IPS-18c (cell line): ENCODE data around the gene SP140L.
"Not testable (repeated sequence)": the region's sequence is repeated elsewhere in the genome, so short reads cannot be mapped to it uniquely, and the experiment has no call there.

ENCODE experiments used
- H3K4me3 ChIP-seq: 2 replicates; pipeline ENCODE4 v1.7.0; 2013; ENCODE audit warnings: low read depth, mild to moderate bottlenecking, low read length, moderate library complexity; ENCODE audit not compliant: insufficient read depth
- H3K9me3 ChIP-seq: one replicate; pipeline ENCODE4 v1.6.1; 2013; ENCODE audit warnings: mild to moderate bottlenecking, low read length, moderate library complexity; ENCODE audit not compliant: control insufficient read depth, insufficient read depth

SP140L gene

DNA sequence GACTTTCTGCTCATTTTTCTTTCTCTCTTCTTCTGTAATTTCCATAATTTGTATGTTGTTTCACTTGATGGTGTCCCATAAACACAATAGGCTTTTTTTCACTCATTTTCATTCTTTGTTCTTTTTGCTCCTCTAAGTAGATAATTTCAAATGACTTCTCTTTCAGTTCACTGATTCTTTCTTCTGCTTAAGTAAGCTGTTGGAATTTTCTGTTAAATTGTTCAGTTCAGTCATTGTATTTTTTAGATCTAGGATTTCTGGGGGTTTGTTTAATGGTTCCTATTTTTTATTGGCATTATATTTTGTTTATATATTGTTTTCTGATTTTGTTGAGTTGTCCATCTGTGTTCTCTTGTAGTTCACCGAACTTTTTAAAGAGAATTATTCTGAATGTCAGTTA lies 19.5 kb downstream of the SP140L start:
- no peak overlapping the region for H3K4me3 ChIP-seq
- no peaks in the 10 kb centered on the region for H3K9me3 ChIP-seq

DNA sequence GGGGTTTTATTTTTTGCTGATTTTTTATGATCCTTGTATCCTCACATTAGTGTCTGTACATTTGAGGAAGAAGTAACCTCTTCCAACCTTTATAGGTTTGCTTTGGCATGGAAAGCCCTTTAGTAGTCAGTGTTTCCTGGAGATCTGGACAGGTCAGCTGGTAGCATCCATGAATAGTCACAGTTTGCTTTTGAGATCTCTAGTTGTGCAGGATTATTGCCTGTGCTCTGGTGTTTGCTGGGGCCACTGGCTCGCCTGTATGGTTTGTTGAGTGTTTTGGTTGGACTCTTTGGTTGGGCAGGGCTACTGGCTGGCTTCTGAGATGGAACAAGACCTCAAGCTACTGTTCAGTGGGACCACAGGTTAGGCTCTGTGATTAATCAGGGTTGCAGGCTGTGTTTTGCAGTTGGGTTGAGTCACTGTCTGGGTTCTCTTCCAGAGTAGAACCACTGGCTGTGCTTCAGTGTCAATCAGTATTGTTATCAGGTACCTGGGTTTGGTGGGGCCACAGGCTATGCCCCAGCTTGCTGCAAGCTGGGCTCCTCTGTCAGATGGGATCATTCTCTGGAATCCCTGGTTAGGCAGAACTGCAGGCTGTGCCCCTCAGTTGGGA lies 20.0 kb downstream of the SP140L start:
- no peaks in the 10 kb centered on the region for H3K9me3 ChIP-seq
- no peak overlapping the region for H3K4me3 ChIP-seq

DNA sequence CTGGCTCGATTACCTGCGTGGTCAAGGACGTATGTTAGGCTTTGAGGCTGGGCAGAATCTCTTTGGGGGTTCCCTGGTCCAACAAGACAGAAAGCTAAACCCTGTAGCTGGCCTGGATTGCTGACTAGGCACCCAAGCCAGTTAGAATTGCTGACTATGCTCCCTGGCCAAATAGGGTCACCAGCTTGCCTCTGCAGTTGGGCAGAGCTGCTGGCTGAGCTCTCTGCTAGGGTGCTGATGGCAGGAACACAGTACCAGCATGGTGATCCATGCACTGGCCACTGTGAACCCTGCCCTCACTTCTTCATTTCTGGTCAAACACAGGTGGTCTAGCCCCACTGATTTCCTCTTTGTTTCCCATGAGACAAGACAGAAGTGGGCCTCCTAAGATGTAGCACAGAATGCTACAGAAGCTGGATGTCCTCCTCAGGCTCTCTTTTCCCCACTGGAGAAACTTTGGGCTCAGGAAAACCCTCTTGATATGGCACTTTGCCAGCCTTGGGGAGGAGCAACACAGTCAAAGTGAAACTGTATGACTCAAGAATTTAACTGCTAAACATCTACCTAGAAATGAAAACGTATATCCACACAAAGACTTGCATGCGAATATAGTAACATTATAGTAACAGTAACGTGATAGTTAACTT lies 20.8 kb downstream of the SP140L start:
- H3K9me3 ChIP-seq: no peaks in the 10 kb centered on the region

DNA sequence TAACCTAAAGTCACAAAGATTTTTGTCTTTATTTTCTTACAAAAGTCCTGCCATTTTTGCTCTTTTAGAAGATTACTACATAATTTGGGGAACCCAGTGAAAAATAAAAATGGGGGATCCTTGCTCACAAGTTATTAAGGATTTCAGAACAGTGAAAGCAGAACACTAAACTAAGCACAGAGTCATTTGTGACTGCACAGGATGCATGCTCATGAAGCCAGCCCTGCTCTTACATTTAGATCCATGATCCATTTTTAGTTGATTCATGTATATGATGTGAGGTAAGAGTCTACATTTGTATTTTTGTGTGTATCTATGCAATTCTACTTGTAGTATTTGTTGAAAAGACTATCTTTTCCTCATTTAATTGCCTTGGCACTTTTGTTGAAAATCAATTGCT lies 21.8 kb downstream of the SP140L start:
- no peaks in the 10 kb centered on the region for H3K9me3 ChIP-seq
- H3K4me3 ChIP-seq: no peak overlapping the region

More for the DNA sequence above, 20.8 kb downstream of the SP140L start:
- no peak overlapping the region for H3K4me3 ChIP-seq

DNA sequence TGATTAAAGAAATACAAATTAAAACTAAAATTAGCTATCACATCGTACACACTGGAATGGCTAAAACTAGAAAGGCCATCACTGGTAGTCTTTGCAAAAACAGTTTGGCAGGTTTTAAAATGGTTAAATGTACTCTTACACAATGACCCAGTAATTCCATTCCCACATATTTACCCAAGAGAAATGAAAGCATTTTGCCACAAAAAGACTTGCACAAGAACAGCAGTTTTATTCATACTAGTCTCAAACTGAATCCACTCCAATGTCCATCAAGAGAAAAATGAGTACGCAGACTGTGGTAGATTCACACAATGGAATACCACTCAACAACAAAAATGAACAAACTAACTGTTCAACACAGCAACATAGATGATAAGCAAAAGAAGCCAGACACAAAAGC lies 29.1 kb downstream of the SP140L start:
- Histone ChIP-seq H3K9me3 (no peaks in the 10 kb centered on the region), H3K4me3 (no peak overlapping the region)

DNA sequence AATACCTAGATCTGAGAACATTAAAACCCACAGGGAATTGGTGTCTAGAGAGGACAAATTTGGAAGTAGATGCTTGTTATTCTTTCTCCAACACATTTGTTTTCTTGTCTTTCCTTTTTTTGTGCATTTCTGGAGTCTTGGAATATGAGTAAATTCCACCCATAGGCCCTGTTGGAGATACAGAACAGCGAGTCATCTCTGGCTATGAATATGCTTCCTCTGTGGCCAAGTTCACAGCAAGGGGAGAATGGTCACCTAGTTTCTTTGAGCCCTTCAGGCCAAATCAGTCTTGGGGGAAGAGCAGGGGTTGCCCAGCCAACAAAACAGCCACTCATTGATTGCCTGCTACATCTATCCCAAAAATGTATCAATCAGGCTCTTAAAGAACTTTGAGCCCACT lies 31.3 kb downstream of the SP140L start:
- Histone ChIP-seq H3K4me3 (no peak overlapping the region), H3K9me3 (no peaks in the 10 kb centered on the region)

DNA sequence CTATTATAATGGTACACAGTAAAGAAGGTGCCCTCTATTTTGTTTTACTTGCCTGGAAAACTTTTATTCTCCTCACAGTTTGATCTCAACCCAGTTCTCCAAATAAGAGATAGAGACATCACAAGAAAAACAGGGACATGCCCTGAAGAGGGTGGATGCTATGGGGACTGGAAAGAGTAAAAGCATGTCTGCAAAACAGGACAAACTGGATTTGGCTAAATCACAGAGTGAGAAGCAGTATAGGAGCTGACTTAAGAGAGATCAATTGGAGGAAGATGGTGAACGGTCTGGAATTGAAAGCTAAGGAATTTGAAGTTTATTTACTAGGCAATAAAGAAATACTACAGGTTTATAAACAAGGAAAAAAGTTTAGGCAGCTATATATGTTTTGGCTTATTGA lies 33.0 kb downstream of the SP140L start:
- H3K9me3 ChIP-seq: no peaks in the 10 kb centered on the region
- H3K4me3 ChIP-seq: no peak overlapping the region

DNA sequence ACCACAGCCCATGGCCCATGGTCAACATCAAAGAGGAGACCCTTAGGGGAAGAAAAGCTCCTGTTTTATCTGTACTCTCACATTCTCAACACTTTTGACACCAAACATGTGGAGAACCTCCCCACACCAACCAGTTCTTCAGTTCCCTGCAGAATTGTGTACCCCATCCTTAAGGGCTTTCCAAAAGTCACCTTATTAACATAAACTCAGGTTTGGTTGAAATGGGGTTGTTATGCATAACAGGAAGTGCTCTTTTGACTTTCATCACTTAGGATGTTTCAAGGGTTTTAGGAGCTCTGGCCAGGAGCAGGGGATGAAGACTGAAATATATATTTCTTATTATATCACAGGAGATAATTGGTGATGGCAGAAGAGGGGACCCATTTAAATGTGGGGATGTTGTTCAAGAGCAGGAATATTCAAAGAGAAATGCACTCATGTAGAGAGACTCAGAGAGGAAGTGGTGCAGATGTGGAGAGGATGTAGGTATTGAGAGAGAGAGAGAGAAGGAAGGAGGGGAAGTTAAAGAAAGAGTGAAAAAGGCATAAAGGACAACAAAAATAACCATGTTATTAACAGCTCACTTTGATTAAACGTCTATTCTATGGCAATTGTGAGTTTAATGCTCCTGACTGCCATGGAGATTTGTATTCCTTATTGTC lies 35.2 kb downstream of the SP140L start:
- no peak overlapping the region for H3K4me3 ChIP-seq
- H3K9me3 ChIP-seq: no peaks in the 10 kb centered on the region

DNA sequence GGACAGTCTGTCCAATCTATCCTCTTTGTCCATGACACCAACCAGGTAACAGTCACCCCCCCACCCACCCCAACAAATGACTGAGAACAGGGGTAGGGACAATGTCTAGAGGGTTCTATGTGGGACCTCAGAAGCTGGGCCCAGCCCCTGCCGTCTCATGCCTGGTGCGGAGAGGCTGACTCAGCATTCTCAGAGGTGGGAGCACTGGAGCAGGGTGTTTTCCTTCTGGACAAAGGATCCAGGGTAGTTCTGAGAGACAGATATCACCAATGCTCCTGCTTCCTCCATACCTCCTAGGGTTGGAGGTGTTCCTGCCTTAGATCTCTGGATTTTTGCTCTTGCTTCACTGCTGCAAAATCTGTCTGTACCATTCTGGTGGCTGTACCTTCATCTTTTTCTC lies 55.1 kb downstream of the SP140L start:
- Histone ChIP-seq H3K4me3 (no peak overlapping the region), H3K9me3 (no peaks in the 10 kb centered on the region)

DNA sequence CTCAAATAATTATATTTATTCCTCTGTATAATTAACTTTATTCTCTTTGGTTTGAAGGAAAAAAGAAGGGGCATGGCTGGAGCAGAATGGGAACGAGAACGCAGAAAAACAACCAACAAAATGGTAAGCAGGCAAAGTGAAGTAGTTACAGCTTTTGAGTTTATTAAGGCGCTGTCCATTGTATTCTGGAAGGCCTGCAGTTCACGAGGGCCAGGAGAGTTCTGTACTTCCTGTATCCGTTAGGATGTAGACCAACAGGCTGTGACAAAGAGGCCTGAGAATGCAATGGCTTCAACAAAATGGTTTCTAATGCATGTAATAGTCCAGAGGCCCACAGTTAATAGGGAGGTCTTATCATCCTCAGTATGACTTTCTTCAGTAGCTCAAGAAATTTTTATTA lies 56.5 kb downstream of the SP140L start:
- H3K4me3 ChIP-seq: no peak overlapping the region

DNA sequence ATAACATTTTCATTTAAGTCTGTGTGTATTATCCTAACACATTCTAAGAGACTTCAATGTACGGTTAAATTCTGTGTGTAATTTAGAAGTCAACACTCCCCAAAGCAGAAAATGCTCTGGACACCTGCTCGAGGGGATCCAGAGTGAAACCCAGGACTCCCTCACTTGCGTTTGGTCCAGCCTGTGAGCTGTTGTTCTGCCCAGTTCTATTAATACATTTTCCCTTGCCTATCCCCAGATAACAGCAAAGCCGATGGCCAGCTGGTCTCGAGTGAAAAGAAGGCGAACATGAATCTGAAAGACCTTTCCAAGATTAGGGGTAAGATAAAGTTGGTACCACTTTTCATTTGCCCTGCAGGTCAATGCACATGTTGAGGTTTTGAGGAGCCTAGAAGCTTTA lies 58.0 kb downstream of the SP140L start:
- no peaks in the 10 kb centered on the region for H3K9me3 ChIP-seq

More for the DNA sequence above, 56.5 kb downstream of the SP140L start:
- no peaks in the 10 kb centered on the region for H3K9me3 ChIP-seq

DNA sequence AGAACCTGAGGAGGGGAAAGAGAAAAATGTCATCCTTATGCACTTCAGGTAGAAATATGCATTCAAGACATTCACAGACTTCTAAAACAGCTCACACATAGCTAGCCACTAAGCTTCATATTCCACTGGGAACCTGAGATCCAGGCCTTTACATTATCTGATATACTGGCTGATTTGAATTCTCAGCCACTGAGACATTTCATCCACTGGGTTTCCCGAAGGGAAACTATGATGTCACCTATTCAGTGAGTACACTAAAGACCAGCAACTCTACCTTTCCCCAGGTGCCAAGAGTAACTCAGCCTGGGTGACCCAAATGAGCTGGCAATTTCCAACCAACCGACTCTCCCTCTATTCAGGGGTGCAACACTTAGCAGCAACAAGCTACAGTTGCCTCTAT lies 67.3 kb downstream of the SP140L start:
- Histone ChIP-seq H3K9me3 (no peaks in the 10 kb centered on the region), H3K4me3 (no peak overlapping the region)

More for the DNA sequence above, 58.0 kb downstream of the SP140L start:
- no peak overlapping the region for H3K4me3 ChIP-seq

DNA sequence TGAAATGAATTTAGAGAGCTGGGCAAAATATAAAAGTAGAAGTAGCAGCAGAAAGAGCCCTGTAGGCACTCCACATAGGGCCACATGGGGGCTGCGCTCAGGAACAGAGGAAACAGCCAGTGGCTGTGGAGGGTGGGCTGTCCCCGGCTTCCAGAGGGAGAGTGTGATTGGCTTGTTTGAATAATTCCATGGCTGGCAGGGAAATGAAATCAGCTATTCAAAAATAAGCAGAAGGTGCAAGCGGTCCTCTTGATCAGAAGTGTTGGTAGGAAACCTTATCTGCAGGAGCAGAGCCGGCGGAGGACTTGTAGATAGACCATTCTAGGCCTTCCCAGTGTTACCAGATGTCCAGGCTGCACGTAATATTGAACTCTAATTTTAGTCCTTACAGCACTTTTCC lies 71.7 kb downstream of the SP140L start:
- not testable (repeated sequence) for H3K9me3 ChIP-seq, H3K4me3 ChIP-seq

DNA sequence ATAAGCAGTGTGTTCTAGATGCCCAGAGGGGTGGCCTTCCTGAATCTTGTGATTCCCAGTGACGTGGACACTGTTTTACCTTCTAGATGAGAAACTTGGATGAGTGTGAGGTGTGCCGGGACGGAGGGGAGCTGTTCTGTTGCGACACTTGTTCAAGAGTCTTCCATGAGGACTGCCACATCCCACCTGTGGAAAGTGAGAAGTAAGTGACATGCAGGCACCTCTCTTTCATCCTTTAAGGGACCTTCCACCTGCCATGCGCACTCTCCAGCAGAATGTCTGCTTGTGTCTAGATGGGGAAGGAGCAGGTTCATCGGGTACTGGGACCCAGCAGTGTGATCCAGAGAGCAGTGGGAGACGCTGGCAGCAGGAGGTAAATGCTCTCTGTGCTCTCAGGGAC lies 73.0 kb downstream of the SP140L start:
- no peak overlapping the region for H3K4me3 ChIP-seq
- H3K9me3 ChIP-seq: no peaks in the 10 kb centered on the region

DNA sequence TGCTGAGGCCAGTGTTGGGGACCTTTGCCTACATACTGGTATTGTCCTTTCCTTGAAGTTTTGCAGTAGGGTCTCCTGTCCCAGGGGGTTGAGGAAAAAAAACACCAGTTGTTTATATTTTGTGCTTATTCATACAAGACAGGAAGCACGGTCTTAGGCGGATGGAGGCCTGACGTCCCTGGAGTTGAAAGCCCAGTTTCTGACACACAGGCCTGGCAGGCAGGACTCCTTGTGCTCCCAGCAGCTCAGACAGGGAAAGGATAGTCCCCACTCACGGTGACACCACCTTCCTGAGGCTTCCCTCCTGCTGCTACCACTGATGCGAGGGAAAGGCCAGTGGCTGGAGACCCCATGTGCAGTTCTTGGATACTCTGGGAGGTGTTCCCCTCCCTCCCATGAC lies 73.5 kb downstream of the SP140L start:
- H3K9me3 ChIP-seq: no peaks in the 10 kb centered on the region
- no peak overlapping the region for H3K4me3 ChIP-seq

DNA sequence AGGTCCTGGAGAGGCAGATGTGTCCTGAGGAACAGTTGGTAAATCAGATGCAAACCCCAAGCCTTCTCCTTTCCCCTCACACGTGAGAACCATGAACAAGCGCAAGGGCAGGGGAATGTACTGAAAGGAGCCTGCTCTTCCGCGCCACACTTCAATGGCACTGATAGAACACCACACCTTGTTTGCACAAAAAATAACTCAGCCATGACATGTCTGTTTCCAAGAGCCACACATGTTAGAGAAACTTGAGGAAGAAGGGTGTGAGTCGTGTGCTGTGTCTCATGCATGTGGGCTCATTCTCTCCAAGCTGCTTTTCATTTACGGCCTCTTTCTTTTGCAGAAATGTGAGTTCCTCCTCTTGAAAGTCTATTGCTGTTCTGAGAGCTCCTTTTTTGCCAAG lies 74.0 kb downstream of the SP140L start:
- H3K9me3 ChIP-seq, H3K4me3 ChIP-seq: not testable (repeated sequence)

DNA sequence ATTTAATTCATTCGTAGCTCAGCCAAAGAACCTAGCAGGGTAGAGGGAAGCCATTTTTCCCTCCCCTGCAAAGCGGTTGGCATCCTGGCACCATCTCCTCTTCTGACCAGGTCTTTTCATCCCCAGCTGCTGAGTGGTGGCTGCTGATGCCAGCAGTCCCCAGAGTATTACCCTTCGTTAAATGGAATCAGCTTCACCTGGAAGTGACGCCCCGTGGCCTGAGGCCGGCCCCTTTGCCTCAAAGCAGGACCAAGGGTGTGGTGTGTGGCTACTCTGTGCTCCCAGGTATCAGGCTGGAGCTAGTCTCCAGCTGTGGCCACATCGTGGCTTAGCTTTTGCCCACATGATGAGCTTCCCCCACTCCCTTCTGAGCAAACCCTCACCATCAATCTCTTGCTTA lies 76.8 kb downstream of the SP140L start:
- Histone ChIP-seq H3K9me3 (no peaks in the 10 kb centered on the region), H3K4me3 (no peak overlapping the region)

DNA sequence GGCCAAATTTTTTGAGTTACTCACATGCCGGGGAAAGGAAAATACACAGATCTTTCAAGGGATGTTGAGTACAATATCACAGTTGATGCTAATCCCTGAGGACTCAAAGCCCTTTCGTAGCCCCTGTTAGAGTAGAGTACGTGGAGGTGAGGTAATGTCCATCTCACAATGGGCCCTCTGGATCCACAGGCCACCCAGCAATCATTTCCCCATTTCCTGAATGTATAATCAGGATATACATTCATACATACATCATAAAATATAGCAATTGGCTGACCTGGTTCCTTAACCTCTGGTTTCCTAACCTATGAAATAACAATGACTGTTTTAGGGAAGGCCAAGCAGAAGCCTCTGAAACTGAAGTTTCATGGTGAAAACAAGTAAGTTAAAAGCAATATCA lies 78.8 kb downstream of the SP140L start:
- Histone ChIP-seq H3K4me3 (no peak overlapping the region), H3K9me3 (no peaks in the 10 kb centered on the region)
